Measurements from ENCODE around the gene LRRC46.

DNA sequence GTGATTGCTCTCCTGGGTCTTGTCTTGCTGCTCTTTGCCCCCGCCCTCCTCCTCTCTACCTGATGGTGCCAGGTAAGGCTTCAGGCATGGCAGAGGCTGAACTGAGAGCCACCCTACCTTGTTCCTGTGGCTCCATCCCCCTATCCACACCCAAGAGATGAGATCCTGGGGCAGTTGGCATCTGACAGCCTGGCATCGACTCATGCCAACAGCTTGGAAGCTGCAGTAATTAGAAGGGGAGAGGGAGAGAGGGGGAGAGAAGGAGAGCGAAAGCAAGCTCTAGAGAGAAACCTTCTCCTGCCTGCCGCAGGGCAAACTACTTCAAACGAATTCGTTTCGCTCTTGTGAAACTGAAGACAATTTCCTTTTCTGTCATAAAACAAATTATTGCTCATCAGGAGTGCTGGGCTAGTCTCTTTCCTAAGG, 33.3 kb downstream of the LRRC46 start:
- no peak for TF ChIP-seq TAF1 (IDR thresholded peaks at IDR 0.05; ENCODE audit: low read depth, low read length)
- no peak for TF ChIP-seq POLR2AphosphoS5 (IDR thresholded peaks at IDR 0.05; ENCODE audit: low read depth, low read length)

Data from GM12891 (cell line).